Parathyroid adenoma (tissue), 2 donors: Measurements from ENCODE around the gene CDH13.

Experiments
- H2AFZ ChIP-seq: fragments of 300-600 bp; sonication (generic); one replicate; pipeline ENCODE4 v1.7.0; 2017; ENCODE audit warnings: antibody characterized with exemption, mild to moderate bottlenecking
- H3K27ac ChIP-seq: fragments of 300-600 bp; sonication (generic); one replicate; pipeline ENCODE4 v1.7.0; 2017
- H3K27me3 ChIP-seq: fragments of 300-600 bp; sonication (generic); one replicate; pipeline ENCODE4 v1.7.0; 2017; ENCODE audit warnings: low read length; ENCODE audit not compliant: control insufficient read depth, insufficient read depth
- H3K36me3 ChIP-seq: fragments of 300-600 bp; sonication (generic); one replicate; pipeline ENCODE4 v1.7.0; 2017; ENCODE audit warnings: low read length; ENCODE audit not compliant: control insufficient read depth, insufficient read depth
- H3K4me1 ChIP-seq: fragments of 300-600 bp; sonication (generic); one replicate; pipeline ENCODE4 v1.7.0; 2017; ENCODE audit warnings: control low read depth
- H3K4me2 ChIP-seq: fragments of 300-600 bp; sonication (generic); one replicate; pipeline ENCODE4 v1.7.0; 2017; ENCODE audit warnings: low read length
- H3K4me3 ChIP-seq: fragments of 300-600 bp; sonication (generic); one replicate; pipeline ENCODE4 v1.7.0; 2017; ENCODE audit warnings: low read depth, low read length
- H3K79me2 ChIP-seq: fragments of 300-600 bp; sonication (generic); one replicate; pipeline ENCODE4 v1.7.0; 2017; ENCODE audit warnings: control low read depth
- H3K9ac ChIP-seq: fragments of 300-600 bp; sonication (generic); one replicate; pipeline ENCODE4 v1.7.0; 2017; ENCODE audit warnings: mild to moderate bottlenecking
- H3K9me3 ChIP-seq: fragments of 300-600 bp; sonication (generic); one replicate; pipeline ENCODE4 v1.7.0; 2017; ENCODE audit warnings: low read length; ENCODE audit not compliant: control insufficient read depth
- CTCF ChIP-seq: fragments of 300-600 bp; sonication (generic); IDR thresholded peaks from one replicate; pipeline ENCODE4 v1.7.0; 2017; ENCODE audit warnings: antibody characterized with exemption, mild to moderate bottlenecking
- donor health status: primary hyperparathyroidism.

Gene CDH13

DNA sequence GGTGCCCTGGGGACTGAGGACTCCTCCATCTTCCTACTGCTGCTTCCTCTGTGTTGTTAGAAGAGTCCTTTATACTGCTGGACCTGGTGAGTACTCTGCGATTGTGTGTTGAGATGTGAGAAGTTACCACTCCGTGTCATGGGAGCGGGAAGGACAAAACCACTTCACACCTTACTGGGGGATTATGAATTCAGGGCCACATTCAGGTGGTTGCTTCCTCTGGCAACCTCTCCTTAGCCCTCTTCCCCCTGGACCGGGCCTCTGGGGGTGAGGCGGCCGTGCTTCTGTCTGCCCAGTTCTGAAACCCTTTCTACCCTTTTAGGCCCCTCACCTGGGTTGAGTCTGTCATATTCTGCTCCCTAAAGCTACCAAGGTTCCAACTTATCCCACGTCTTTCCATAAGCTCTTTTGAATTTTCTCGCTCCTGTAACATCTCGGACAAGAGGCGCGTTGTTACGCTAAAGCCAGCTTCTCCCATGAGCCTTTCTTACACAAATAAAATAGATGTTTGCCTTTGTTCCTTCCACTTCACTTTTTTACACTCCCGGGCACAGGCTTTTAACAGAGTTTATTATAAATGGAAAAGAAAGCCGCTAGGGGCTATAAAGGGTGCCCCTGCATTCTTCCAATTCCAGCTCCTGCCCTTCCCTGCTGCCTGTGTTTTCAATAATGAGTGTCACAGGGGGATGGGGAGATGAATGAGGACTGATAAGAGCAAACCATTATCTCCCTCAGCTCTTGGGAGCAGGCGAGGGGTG lies 20.7 kb upstream of the CDH13 start:
- Histone ChIP-seq H3K4me3 (no peak overlapping the region), H3K27ac (no peak overlapping the region), H3K9ac (no peak overlapping the region), H3K36me3 (no peaks in the 10 kb centered on the region), H3K79me2 (no peaks in the 10 kb centered on the region), H3K4me2 (no peak overlapping the region), H2AFZ (no peak overlapping the region), H3K9me3 (no peaks in the 10 kb centered on the region), H3K4me1 (no peaks in the 10 kb centered on the region), H3K27me3 (no peaks in the 10 kb centered on the region)
- TF ChIP-seq CTCF: no peak

DNA sequence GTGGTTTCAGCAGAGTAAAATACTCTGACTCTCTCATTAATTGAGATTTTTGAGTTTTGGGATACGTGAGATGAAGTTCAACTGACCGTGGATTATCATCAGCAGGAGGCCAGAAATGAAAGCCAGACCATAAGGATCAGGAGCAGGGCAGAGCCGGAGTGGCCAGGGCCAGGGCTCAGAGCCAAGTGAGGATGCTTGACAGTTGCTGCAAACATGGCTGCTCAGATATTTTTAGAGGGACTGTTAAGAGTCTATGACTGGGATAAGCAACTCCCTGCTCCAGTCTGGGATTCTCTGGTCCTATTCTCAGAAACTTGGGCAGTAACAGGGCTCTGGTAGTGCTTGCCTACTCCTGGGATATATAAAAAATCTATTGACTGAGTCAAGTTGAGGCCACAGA lies 17.6 kb upstream of the CDH13 start:
- H3K9ac ChIP-seq: no peak overlapping the region
- no peak overlapping the region for H3K4me2 ChIP-seq
- H3K4me1 ChIP-seq: no peaks in the 10 kb centered on the region
- H3K27me3 ChIP-seq: no peaks in the 10 kb centered on the region
- no peak overlapping the region for H3K27ac ChIP-seq
- no peaks in the 10 kb centered on the region for H3K79me2 ChIP-seq
- H2AFZ ChIP-seq: no peak overlapping the region
- TF ChIP-seq CTCF: no peak
- H3K36me3 ChIP-seq: no peaks in the 10 kb centered on the region
- no peak overlapping the region for H3K4me3 ChIP-seq
- no peaks in the 10 kb centered on the region for H3K9me3 ChIP-seq

DNA sequence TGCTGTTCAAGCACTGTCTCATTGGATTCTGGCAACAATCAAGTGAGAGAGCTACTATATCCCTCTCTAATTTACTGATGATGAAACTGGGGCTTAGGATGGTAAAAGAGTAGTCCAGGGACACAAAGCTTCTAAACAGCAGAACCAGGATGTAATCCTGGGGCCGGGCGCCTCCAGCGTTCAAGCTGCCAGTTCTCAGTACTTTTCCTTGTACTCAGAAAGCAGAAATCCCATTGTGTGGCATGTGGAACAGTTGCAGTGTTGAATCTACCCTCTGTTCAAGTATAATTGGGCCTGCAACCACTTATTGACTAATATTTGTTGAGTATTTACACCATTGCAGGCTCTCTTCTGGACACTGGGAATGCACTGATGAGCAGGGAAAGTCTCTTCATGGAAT lies 14.5 kb upstream of the CDH13 start:
- TF ChIP-seq CTCF: no peak
- H2AFZ ChIP-seq: no peak overlapping the region
- no peak overlapping the region for H3K27ac ChIP-seq
- H3K36me3 ChIP-seq: no peaks in the 10 kb centered on the region
- H3K4me3 ChIP-seq: no peak overlapping the region
- no peaks in the 10 kb centered on the region for H3K4me1 ChIP-seq
- no peaks in the 10 kb centered on the region for H3K79me2 ChIP-seq
- H3K27me3 ChIP-seq: no peaks in the 10 kb centered on the region
- H3K9me3 ChIP-seq: no peaks in the 10 kb centered on the region
- H3K4me2 ChIP-seq: no peak overlapping the region
- H3K9ac ChIP-seq: no peak overlapping the region

GRCh38 chr16:82616356-82616755 lies 10.4 kb upstream of the CDH13 start:
- Histone ChIP-seq H3K9ac (no peak overlapping the region), H3K27me3 (no peaks in the 10 kb centered on the region), H3K4me1 (no peaks in the 10 kb centered on the region), H3K4me2 (no peak overlapping the region), H3K36me3 (no peaks in the 10 kb centered on the region), H3K9me3 (no peaks in the 10 kb centered on the region), H3K4me3 (no peak overlapping the region), H3K79me2 (no peaks in the 10 kb centered on the region), H2AFZ (no peak overlapping the region), H3K27ac (no peak overlapping the region)
- TF ChIP-seq CTCF: no peak

- Histone ChIP-seq H3K9ac (no peak overlapping the region), H3K36me3 (no peaks in the 10 kb centered on the region), H2AFZ (no peak overlapping the region), H3K4me1 (no peaks in the 10 kb centered on the region), H3K27me3 (no peaks in the 10 kb centered on the region), H3K79me2 (no peaks in the 10 kb centered on the region), H3K27ac (no peak overlapping the region), H3K9me3 (no peaks in the 10 kb centered on the region), H3K4me2 (no peak overlapping the region), H3K4me3 (no peak overlapping the region)
- TF ChIP-seq CTCF: no peak
Measured at GRCh38 chr16:82621781-82622180, 5.0 kb upstream of the CDH13 start.
